Left lung (tissue), 10 donors: Measurements from ENCODE around the gene NEGR1. TPM values are rescaled to one million over a fixed set of nuclear protein-coding genes. Genes with fewer than 3 reads are reported as not detected.
A peak's percentile ranks its signal among the peaks of the same experiment; 100 is the strongest.

Source experiments
- ATAC-seq: fragments of 200-7000 bp; cut with Tn5 transposase; one replicate; pipeline ENCODE4 v1.9.1; 2020; ENCODE audit warnings: moderate library complexity
- DNase-seq, 4 donors: peaks; one replicate each; pipeline ENCODE4 v3.0.0-alpha.2; 2013 to 2020
- H3K27ac ChIP-seq, 2 donors: fragments of 200-600 bp; sonication (generic) in 1 of 2; one replicate each; pipeline versions ENCODE4 v1.5.0 to v1.8.0; 2020 to 2021
- H3K27me3 ChIP-seq, 2 donors: fragments of 200-600 bp; sonication (generic) in 1 of 2; one replicate each; pipeline versions ENCODE4 v1.5.0 to v1.8.0; 2020 to 2021
- H3K36me3 ChIP-seq, 2 donors: fragments of 200-600 bp; sonication (generic) in 1 of 2; one replicate each; pipeline versions ENCODE4 v1.5.0 to v1.8.0; 2020 to 2021
- H3K4me1 ChIP-seq, 2 donors: fragments of 200-600 bp; one replicate each; pipeline ENCODE4 v1.8.0; 2021
- H3K4me3 ChIP-seq, 2 donors: fragments of 200-600 bp; sonication (generic) in 1 of 2; one replicate each; pipeline versions ENCODE4 v1.5.0 to v1.8.0; 2020 to 2021; ENCODE audit warnings: mild to moderate bottlenecking in 1 of 2
- H3K9me3 ChIP-seq, 2 donors: fragments of 200-600 bp; sonication (generic) in 1 of 2; one replicate each; pipeline versions ENCODE4 v1.5.0 to v1.8.0; 2020 to 2021
- CTCF ChIP-seq, 2 donors: fragments of 200-600 bp; sonication (generic) in 1 of 2; IDR thresholded peaks; one replicate each; pipeline versions ENCODE4 v1.5.0 to v1.8.0; 2021; ENCODE audit warnings: antibody characterized with exemption in 2 of 2
- intact Hi-C, 2 donors: fragments of 100-400 bp; cut with DNase I; formaldehyde crosslinking; loops; one replicate each; pipeline versions ENCODE4 v1.11.2 to v1.14.2; 2022
- polyA plus RNA-seq, 6 donors: library from polyadenylated mRNA; unstranded; fragments of 120-200 nt; gene quantifications; one replicate each; pipeline ENCODE4 v1.2.1, GENCODE V29; 2013; ENCODE audit not compliant: insufficient read length in 6 of 6
- total RNA-seq, 2 donors: library from RNA; stranded (reverse); fragmentation: NEBNext Ultra II Directional; extraction: Animal tissue kit (Norgen Biotek cat#: 25700); gene quantifications; one replicate each; pipeline ENCODE4 v1.2.1, GENCODE V29; 2021
- donor health status: DM: no; HTN: yes; CAD: no.
- donor health status: DM: no; HTN: no; CAD: no.

NEGR1 gene
- total and polyA plus RNA-seq, 8 donors = 2.4 to 5.7 (median 3.5) TPM

GRCh38 chr1:72060466-72061245 lies 221.7 kb downstream of the NEGR1 start:
- no peak overlapping the region for H3K27ac ChIP-seq
- intact Hi-C loops = no loop called here

GRCh38 chr1:72056516-72056915 lies 225.8 kb downstream of the NEGR1 start:
- ATAC-seq (no peak), DNase-seq (no peak)
- no peak overlapping the region for H3K27ac ChIP-seq
- no peaks in the 10 kb centered on the region for H3K36me3 ChIP-seq
- TF ChIP-seq CTCF (IDR thresholded peaks at IDR 0.05) = no peak
- H3K4me3 ChIP-seq = no peak overlapping the region
- no peaks in the 10 kb centered on the region for H3K27me3 ChIP-seq
- no peaks in the 10 kb centered on the region for H3K4me1 ChIP-seq
- no peaks in the 10 kb centered on the region for H3K9me3 ChIP-seq
- intact Hi-C loops = no loop called here

More at GRCh38 chr1:72060466-72061245, 221.7 kb downstream of the NEGR1 start:
- H3K9me3 ChIP-seq = no peaks in the 10 kb centered on the region
- no peak overlapping the region for H3K4me3 ChIP-seq
- H3K36me3 ChIP-seq = no peaks in the 10 kb centered on the region
- no peak for DNase-seq
- ATAC-seq = no peak
- no peak for TF ChIP-seq CTCF (IDR thresholded peaks at IDR 0.05)
- H3K4me1 ChIP-seq = no peaks in the 10 kb centered on the region
- H3K27me3 ChIP-seq = no peaks in the 10 kb centered on the region

GRCh38 chr1:72051538-72051937 lies 230.8 kb downstream of the NEGR1 start:
- no peaks in the 10 kb centered on the region for H3K4me1 ChIP-seq
- no peak for ATAC-seq
- intact Hi-C loops = no loop called here

GRCh38 chr1:72050551-72050950 lies 231.8 kb downstream of the NEGR1 start:
- H3K36me3 ChIP-seq = no peaks in the 10 kb centered on the region
- no peaks in the 10 kb centered on the region for H3K9me3 ChIP-seq
- DNase-seq (no peak), ATAC-seq (no peak)
- intact Hi-C loops = no loop called here
- TF ChIP-seq CTCF (IDR thresholded peaks at IDR 0.05) = no peak
- no peaks in the 10 kb centered on the region for H3K27me3 ChIP-seq
- H3K27ac ChIP-seq = no peak overlapping the region
- H3K4me3 ChIP-seq = no peak overlapping the region
- no peaks in the 10 kb centered on the region for H3K4me1 ChIP-seq

More at GRCh38 chr1:72051538-72051937, 230.8 kb downstream of the NEGR1 start:
- TF ChIP-seq CTCF (IDR thresholded peaks at IDR 0.05) = no peak
- Histone ChIP-seq H3K36me3 (no peaks in the 10 kb centered on the region), H3K9me3 (no peaks in the 10 kb centered on the region), H3K4me3 (no peak overlapping the region), H3K27ac (no peak overlapping the region), H3K27me3 (no peaks in the 10 kb centered on the region)
- DNase-seq = no peak

- Histone ChIP-seq H3K27ac (no peak overlapping the region), H3K27me3 (no peaks in the 10 kb centered on the region), H3K9me3 (no peaks in the 10 kb centered on the region), H3K4me1 (no peaks in the 10 kb centered on the region), H3K36me3 (no peaks in the 10 kb centered on the region), H3K4me3 (no peak overlapping the region)
- intact Hi-C loops = no loop called here
- TF ChIP-seq CTCF (IDR thresholded peaks at IDR 0.05) = peak; percentile 32 to 35
- peak; percentile 65 for ATAC-seq
- DNase-seq = peak in 3 of 4 donors; percentile 0 to 31 (median 29)
Observed at GRCh38 chr1:72037745-72038343, 244.5 kb downstream of the NEGR1 start.
